ENCODE results near the gene CAPN8.

Gene CAPN8

GRCh38 chr1:223665592-223666312 is at the start of gene CAPN8:
TSS of gene CAPN8 (minus strand) at chr1:223665701. CDS start at chr1:223665646, 55 bp downstream.
- Histone ChIP-seq H3K9me3 (ENCODE audit: insufficient read depth, low read length) (no peaks in the 10 kb centered on the region), H3K36me3 (ENCODE audit: insufficient read depth, insufficient read length, low read length) (no peaks in the 10 kb centered on the region), H3K9ac (ENCODE audit: insufficient read length, low read depth) (no peak within 1 kb of the TSS), H3K27me3 (ENCODE audit: insufficient read depth, insufficient read length) (no peaks in the 10 kb centered on the region), H3K4me3 (ENCODE audit: insufficient read length, low read depth) (no peak within 1 kb of the TSS), H3K4me1 (ENCODE audit: insufficient read depth, insufficient read length) (no peaks in the 10 kb centered on the region)
- TF ChIP-seq ZNF274 (IDR thresholded peaks at IDR 0.05; ENCODE audit: low read depth, low read length) (no peak), YY1 (IDR thresholded peaks at IDR 0.05; ENCODE audit: insufficient read depth, insufficient read length) (no peak), SUZ12 (IDR thresholded peaks at IDR 0.05; ENCODE audit: extremely low read depth, insufficient read depth, insufficient read length) (no peak)
- DNase-seq (ENCODE audit: low read depth, low spot score) = no peak

GRCh38 chr1:223714849-223715603 is 49.5 kb upstream of the CAPN8 start:
- Histone ChIP-seq H3K36me3 (ENCODE audit: insufficient read depth, insufficient read length, low read length) (peaks cover 55% of the 10 kb centered on the region), H3K9ac (ENCODE audit: insufficient read length, low read depth) (no peak overlapping the region), H3K4me3 (ENCODE audit: insufficient read length, low read depth) (no peak overlapping the region), H3K27me3 (ENCODE audit: insufficient read depth, insufficient read length) (peaks cover 19% of the 10 kb centered on the region), H3K9me3 (ENCODE audit: insufficient read depth, low read length) (no peaks in the 10 kb centered on the region), H3K4me1 (ENCODE audit: insufficient read depth, insufficient read length) (peaks cover 18% of the 10 kb centered on the region)
- TF ChIP-seq YY1 (IDR thresholded peaks at IDR 0.05; ENCODE audit: insufficient read depth, insufficient read length) (no peak), SUZ12 (IDR thresholded peaks at IDR 0.05; ENCODE audit: extremely low read depth, insufficient read depth, insufficient read length) (no peak), ZNF274 (IDR thresholded peaks at IDR 0.05; ENCODE audit: low read depth, low read length) (no peak)
- DNase-seq (ENCODE audit: low read depth, low spot score) = no peak

GRCh38 chr1:223714421-223714724 is 48.9 kb upstream of the CAPN8 start:
- TF ChIP-seq ZNF274 (IDR thresholded peaks at IDR 0.05; ENCODE audit: low read depth, low read length) = no peak
- DNase-seq (ENCODE audit: low read depth, low spot score) = no peak
- Histone ChIP-seq H3K9me3 (ENCODE audit: insufficient read depth, low read length) (no peaks in the 10 kb centered on the region), H3K4me3 (ENCODE audit: insufficient read length, low read depth) (no peak overlapping the region), H3K4me1 (ENCODE audit: insufficient read depth, insufficient read length) (peaks cover 18% of the 10 kb centered on the region), H3K36me3 (ENCODE audit: insufficient read depth, insufficient read length, low read length) (peaks cover 48% of the 10 kb centered on the region), H3K9ac (ENCODE audit: insufficient read length, low read depth) (no peak overlapping the region), H3K27me3 (ENCODE audit: insufficient read depth, insufficient read length) (peaks cover 19% of the 10 kb centered on the region)

GRCh38 chr1:223713546-223714420 is 48.3 kb upstream of the CAPN8 start:
- peaks cover 47% of the 10 kb centered on the region for H3K36me3 ChIP-seq (ENCODE audit: insufficient read depth, insufficient read length, low read length)
- H3K9me3 ChIP-seq (ENCODE audit: insufficient read depth, low read length) = no peaks in the 10 kb centered on the region
- peaks cover 19% of the 10 kb centered on the region for H3K27me3 ChIP-seq (ENCODE audit: insufficient read depth, insufficient read length)
- no peak for TF ChIP-seq ZNF274 (IDR thresholded peaks at IDR 0.05; ENCODE audit: low read depth, low read length)
- no peak for TF ChIP-seq YY1 (IDR thresholded peaks at IDR 0.05; ENCODE audit: insufficient read depth, insufficient read length)
- no peak for TF ChIP-seq SUZ12 (IDR thresholded peaks at IDR 0.05; ENCODE audit: extremely low read depth, insufficient read depth, insufficient read length)
- peaks cover 18% of the 10 kb centered on the region for H3K4me1 ChIP-seq (ENCODE audit: insufficient read depth, insufficient read length)
- peak overlapping the region; percentile 80 for H3K4me3 ChIP-seq (ENCODE audit: insufficient read length, low read depth)
- H3K9ac ChIP-seq (ENCODE audit: insufficient read length, low read depth) = peak overlapping the region; percentile 94
- DNase-seq (ENCODE audit: low read depth, low spot score) = no peak

- peaks cover 17% of the 10 kb centered on the region for H3K4me1 ChIP-seq (ENCODE audit: insufficient read depth, insufficient read length)
- peaks cover 40% of the 10 kb centered on the region for H3K36me3 ChIP-seq (ENCODE audit: insufficient read depth, insufficient read length, low read length)
- no peak for TF ChIP-seq ZNF274 (IDR thresholded peaks at IDR 0.05; ENCODE audit: low read depth, low read length)
- TF ChIP-seq YY1 (IDR thresholded peaks at IDR 0.05; ENCODE audit: insufficient read depth, insufficient read length) = no peak
- TF ChIP-seq SUZ12 (IDR thresholded peaks at IDR 0.05; ENCODE audit: extremely low read depth, insufficient read depth, insufficient read length) = no peak
- no peak for DNase-seq (ENCODE audit: low read depth, low spot score)
- H3K27me3 ChIP-seq (ENCODE audit: insufficient read depth, insufficient read length) = peaks cover 19% of the 10 kb centered on the region
- H3K9ac ChIP-seq (ENCODE audit: insufficient read length, low read depth) = peak overlapping the region; percentile 94
- H3K4me3 ChIP-seq (ENCODE audit: insufficient read length, low read depth) = peak overlapping the region; percentile 80
- no peaks in the 10 kb centered on the region for H3K9me3 ChIP-seq (ENCODE audit: insufficient read depth, low read length)
Observed at GRCh38 chr1:223712850-223713474, 47.5 kb upstream of the CAPN8 start.

- peak; percentile 75 for DNase-seq (ENCODE audit: low read depth, low spot score)
- H3K4me1 ChIP-seq (ENCODE audit: insufficient read depth, insufficient read length) = peaks cover 10% of the 10 kb centered on the region
- H3K9ac ChIP-seq (ENCODE audit: insufficient read length, low read depth) = peak within 1 kb of the TSS; percentile 94
- peak within 1 kb of the TSS; percentile 80 for H3K4me3 ChIP-seq (ENCODE audit: insufficient read length, low read depth)
- H3K36me3 ChIP-seq (ENCODE audit: insufficient read depth, insufficient read length, low read length) = peaks cover 34% of the 10 kb centered on the region
- no peaks in the 10 kb centered on the region for H3K9me3 ChIP-seq (ENCODE audit: insufficient read depth, low read length)
- peaks cover 15% of the 10 kb centered on the region for H3K27me3 ChIP-seq (ENCODE audit: insufficient read depth, insufficient read length)
- TF ChIP-seq YY1 (IDR thresholded peaks at IDR 0.05; ENCODE audit: insufficient read depth, insufficient read length) (no peak), SUZ12 (IDR thresholded peaks at IDR 0.05; ENCODE audit: extremely low read depth, insufficient read depth, insufficient read length) (no peak), ZNF274 (IDR thresholded peaks at IDR 0.05; ENCODE audit: low read depth, low read length) (no peak)
Observed at GRCh38 chr1:223712194-223712849, 46.8 kb upstream of the CAPN8 start, which contains the start of gene CAPN2. TSS of gene CAPN2 (plus strand) at chr1:223712539. CDS start at chr1:223712641, 102 bp downstream.

Data from NT2/D1 (cell line).